SK-N-MC (cell line): ENCODE measurements around the gene GIPC2.

Experiments
- DNase-seq: peaks from one replicate; pipeline ENCODE4 v3.0.0-alpha.2; 2011; ENCODE audit warnings: low read depth, low spot score
- H3K27ac ChIP-seq: fragments of 200-600 bp; sonication (generic); 2 replicates; pipeline ENCODE4 v1.5.1; 2016; ENCODE audit warnings: mixed run types
- H3K36me3 ChIP-seq: fragments of 200-600 bp; sonication (generic); 2 replicates; pipeline ENCODE4 v1.6.1; 2017; ENCODE audit warnings: antibody characterized with exemption, low read length, mixed read lengths; ENCODE audit not compliant: insufficient read depth
- H3K4me3 ChIP-seq: fragments of 200-600 bp; sonication (generic); 2 replicates; pipeline ENCODE4 v1.5.1; 2016
- H3K9ac ChIP-seq: fragments of 200-600 bp; sonication (generic); 2 replicates; pipeline ENCODE4 v1.8.0; 2017; ENCODE audit warnings: mixed run types, mixed read lengths; ENCODE audit not compliant: insufficient read length
- H3K9me3 ChIP-seq: fragments of 200-600 bp; sonication (generic); 2 replicates; pipeline ENCODE4 v1.6.1; 2017; ENCODE audit warnings: low read depth, mild to moderate bottlenecking, antibody characterized with exemption, low read length, moderate library complexity, mixed read lengths
- EZH2 ChIP-seq: fragments of 200-600 bp; sonication (generic); IDR thresholded peaks from one replicate; pipeline ENCODE4 v1.6.1; 2017; ENCODE audit warnings: antibody characterized with exemption
- FOXP2 ChIP-seq: optimal IDR thresholded peaks from 2 replicates; pipeline ENCODE3; 2011; ENCODE audit warnings: mild to moderate bottlenecking, moderate library complexity; ENCODE audit not compliant: insufficient read depth; ENCODE audit errors: extremely low read length, control extremely low read depth
- POLR2AphosphoS5 ChIP-seq: IDR thresholded peaks from 2 replicates; pipeline ENCODE4 v1.6.1; 2012; ENCODE audit warnings: mild to moderate bottlenecking, low read depth, low read length, borderline replicate concordance

GIPC2 gene

DNA sequence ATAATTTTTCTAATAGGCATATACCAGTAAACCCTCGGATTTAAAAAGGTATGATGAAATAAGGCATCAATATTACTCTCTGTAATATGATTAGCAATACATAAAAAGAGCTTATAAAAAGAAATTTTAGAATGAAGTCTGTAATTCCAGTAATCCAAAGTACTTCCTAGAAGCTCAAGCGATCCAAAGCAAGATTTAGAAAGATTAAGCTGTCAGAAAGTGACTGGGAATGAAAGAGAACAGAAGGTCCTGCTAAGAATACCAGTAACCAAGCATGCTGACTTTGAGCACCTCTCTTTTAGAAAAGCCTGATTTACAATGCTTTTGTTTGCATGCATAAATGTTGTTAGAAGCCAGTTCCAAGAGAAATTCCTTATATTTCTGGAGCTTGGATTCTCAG lies 125.1 kb downstream of the GIPC2 start:
- no peak for TF ChIP-seq FOXP2
- TF ChIP-seq EZH2: no peak
- no peak for TF ChIP-seq POLR2AphosphoS5
- H3K36me3 ChIP-seq: no peaks in the 10 kb centered on the region
- H3K27ac ChIP-seq: peak overlapping the region; percentile 51; the same call in 1 of the 2 replicates
- no peak for DNase-seq
- H3K9ac ChIP-seq: no peak overlapping the region
- no peak overlapping the region for H3K4me3 ChIP-seq
- H3K9me3 ChIP-seq: no peaks in the 10 kb centered on the region

DNA sequence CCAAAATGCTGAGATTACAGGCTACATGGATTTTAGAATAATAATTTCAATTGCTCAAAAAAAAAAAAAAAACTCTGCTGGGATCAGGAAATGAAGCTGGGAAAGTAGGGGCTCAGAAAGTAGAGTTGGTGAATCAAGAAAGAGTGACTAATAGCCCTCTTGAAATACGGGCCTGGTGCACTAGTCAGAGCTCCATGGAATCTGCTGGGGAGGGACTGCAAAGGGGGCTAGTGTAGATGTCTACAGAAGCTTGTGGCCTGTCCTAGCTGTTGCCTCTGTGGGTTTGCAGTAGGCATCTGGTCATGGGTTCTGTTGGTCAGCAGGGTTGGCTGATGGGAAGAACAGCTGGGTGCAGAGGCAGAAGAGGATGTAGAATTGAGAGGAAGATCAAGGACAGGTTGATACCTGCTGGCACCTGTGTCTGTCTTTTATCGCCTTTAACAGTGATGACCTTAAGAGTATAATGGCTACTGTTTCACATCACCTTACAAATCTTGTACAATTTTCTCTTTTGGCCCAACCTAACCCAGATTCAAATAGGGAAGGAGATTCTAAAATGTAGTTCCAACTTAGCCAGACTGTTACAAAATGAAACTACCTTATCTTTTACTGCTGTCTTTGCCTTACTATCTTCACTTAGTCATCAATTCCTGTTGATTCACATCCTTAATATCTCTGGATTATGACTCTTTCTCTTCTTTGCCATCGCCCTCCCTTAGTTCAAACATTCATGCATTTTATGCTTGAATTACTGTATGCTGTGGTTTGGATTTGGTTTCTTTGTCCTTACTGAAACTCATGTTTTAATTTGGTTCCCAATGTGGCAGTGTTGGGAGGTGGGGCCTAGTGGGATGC lies 126.2 kb downstream of the GIPC2 start:
- Histone ChIP-seq H3K36me3 (no peaks in the 10 kb centered on the region), H3K27ac (no peak overlapping the region), H3K4me3 (no peak overlapping the region), H3K9ac (no peak overlapping the region), H3K9me3 (no peaks in the 10 kb centered on the region)
- no peak for DNase-seq
- TF ChIP-seq EZH2 (no peak), POLR2AphosphoS5 (no peak), FOXP2 (no peak)

DNA sequence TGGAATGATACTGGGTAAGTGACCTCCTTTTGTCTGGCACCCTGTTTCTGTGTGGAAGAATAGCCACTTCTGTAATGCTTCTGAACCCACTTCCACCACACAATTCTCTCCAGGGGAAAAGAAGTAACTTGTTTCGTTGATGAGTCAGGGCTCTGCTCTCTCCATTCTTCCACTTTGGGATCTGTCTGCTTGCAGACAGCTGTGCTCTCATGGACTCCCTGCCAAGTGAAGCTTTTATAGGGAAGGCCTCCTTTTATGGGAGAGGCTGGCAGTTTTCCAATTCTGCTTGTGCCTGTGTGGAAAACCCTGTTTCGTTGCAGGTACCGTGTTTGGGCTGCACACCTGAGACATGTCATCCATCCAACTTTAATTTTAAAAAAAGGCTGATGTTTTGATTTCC lies 130.7 kb downstream of the GIPC2 start:
- Histone ChIP-seq H3K27ac (peak overlapping the region; percentile 48; the same call in 1 of the 2 replicates), H3K9ac (no peak overlapping the region), H3K36me3 (no peaks in the 10 kb centered on the region), H3K4me3 (no peak overlapping the region; the same call in 1 of the 2 replicates), H3K9me3 (no peaks in the 10 kb centered on the region)
- TF ChIP-seq FOXP2: no peak
- TF ChIP-seq EZH2: no peak
- TF ChIP-seq POLR2AphosphoS5: no peak
- DNase-seq: peak; percentile 26

DNA sequence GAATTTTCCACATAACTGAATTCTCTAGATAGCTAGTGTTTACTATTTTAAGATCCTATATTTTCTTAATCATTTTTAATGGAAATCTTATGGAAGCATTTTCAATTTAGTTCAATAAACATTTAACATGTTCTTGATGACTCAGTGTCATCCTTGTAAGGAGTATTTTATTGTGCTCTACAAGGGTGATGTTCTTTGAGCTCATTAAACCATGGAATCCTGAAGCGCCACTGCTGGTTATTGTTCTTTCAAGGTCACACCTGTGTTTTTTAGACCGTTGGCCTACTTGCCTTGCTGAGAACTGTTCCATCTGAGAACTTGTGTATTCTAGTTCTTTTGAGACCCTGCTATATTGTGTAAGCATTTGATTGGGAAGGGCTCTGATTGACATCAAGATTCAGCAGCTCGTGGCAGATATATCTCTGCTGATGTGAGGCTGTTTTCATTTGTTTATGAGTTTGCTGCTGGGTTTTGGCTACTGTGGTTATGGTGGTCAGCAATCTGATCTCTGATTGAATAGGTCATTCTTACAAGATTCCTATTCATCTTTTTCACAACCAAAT lies 132.0 kb downstream of the GIPC2 start:
- DNase-seq: no peak
- Histone ChIP-seq H3K36me3 (no peaks in the 10 kb centered on the region), H3K27ac (no peak overlapping the region), H3K9me3 (no peaks in the 10 kb centered on the region), H3K9ac (no peak overlapping the region), H3K4me3 (no peak overlapping the region)
- no peak for TF ChIP-seq EZH2
- TF ChIP-seq FOXP2: no peak
- no peak for TF ChIP-seq POLR2AphosphoS5

DNA sequence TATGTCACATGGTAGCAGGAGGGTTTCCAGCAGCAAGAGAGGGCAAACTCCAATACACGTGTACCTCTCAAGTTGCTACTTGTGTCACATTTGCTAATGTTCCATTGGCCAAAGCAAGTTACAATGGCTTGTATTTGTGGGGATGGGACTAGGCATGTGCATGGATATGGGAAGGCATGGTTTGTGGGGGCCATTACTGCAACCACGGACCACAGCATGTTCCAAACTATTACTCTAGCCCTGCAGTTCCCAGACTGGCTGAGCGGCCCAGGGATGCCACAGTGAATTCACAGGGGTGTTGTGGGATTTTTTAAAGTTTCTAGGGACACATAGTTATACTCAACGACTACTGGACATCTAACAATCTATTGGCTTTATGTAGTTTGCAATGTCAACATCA lies 133.1 kb downstream of the GIPC2 start:
- no peak for DNase-seq
- Histone ChIP-seq H3K9me3 (no peaks in the 10 kb centered on the region), H3K4me3 (no peak overlapping the region), H3K36me3 (no peaks in the 10 kb centered on the region), H3K9ac (no peak overlapping the region), H3K27ac (no peak overlapping the region)
- no peak for TF ChIP-seq EZH2
- TF ChIP-seq FOXP2: no peak
- no peak for TF ChIP-seq POLR2AphosphoS5

DNA sequence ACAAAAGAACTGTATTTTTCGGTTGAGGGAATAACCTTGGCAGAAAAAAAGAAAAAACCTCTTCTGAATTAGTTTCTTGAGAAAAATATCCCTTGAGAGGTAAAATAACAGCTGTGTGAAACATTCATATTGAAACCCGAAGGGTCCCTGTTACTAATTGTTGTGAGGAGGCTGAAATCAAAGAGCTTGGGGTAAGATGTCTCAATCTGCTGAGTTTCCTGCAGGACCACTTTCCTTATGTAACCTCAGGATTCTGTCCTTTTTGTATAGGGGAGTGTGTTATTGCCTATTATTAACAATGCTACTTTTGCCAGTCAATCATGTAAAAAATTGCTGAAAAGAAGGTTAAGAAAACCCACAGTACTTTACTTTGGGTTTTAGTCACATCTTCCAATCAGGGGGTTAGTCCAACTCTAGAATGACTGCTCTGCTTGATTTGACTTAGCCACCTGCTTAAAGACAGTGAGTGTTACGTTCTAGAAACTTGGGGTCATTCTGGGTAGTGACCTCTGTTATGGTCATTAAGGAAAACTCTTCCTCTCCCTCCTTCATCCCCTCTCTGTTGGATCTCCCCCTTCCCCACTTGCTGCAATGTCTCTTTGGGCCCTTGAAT lies 138.8 kb downstream of the GIPC2 start:
- TF ChIP-seq FOXP2: no peak
- no peak for TF ChIP-seq POLR2AphosphoS5
- DNase-seq: no peak
- Histone ChIP-seq H3K9ac (no peak overlapping the region), H3K9me3 (no peaks in the 10 kb centered on the region), H3K36me3 (no peaks in the 10 kb centered on the region), H3K4me3 (no peak overlapping the region), H3K27ac (no peak overlapping the region)
